GM20000 (cell line): ENCODE data around the gene GSTP1.
"Not testable (repeated sequence)": the region's sequence is repeated elsewhere in the genome, so short reads cannot be mapped to it uniquely, and the experiment has no call there.

Experiments used
- DNase-seq: peaks from one replicate; pipeline ENCODE4 v3.0.0; 2012; ENCODE audit warnings: low spot score
- CTCF ChIP-seq: IDR thresholded peaks from 2 replicates; pipeline ENCODE4 v1.5.1; 2012; ENCODE audit warnings: mild to moderate bottlenecking, control low read depth; ENCODE audit errors: extremely low read depth, missing control alignments

The GSTP1 gene

GRCh38 chr11:67584205-67584880 is 731 bp downstream of the GSTP1 start:
- peak; percentile 51 for DNase-seq
- no peak for TF ChIP-seq CTCF

- TF ChIP-seq CTCF, result no peak
- DNase-seq, result no peak
Measured at GRCh38 chr11:67584881-67585873, 1.6 kb downstream of the GSTP1 start.

GRCh38 chr11:67585911-67586310 is 2.3 kb downstream of the GSTP1 start:
- TF ChIP-seq CTCF, result no peak
- no peak for DNase-seq

GRCh38 chr11:67586568-67587250 is 3.1 kb downstream of the GSTP1 start:
- DNase-seq, result no peak

GRCh38 chr11:67588136-67588503 is 4.5 kb downstream of the GSTP1 start:
- no peak for DNase-seq
- TF ChIP-seq CTCF, result no peak

More at GRCh38 chr11:67586568-67587250, 3.1 kb downstream of the GSTP1 start:
- TF ChIP-seq CTCF, result no peak

GRCh38 chr11:67588899-67589415 is 5.3 kb downstream of the GSTP1 start:
- not testable (repeated sequence) for DNase-seq

- DNase-seq, result no peak
- TF ChIP-seq CTCF, result no peak
Measured at GRCh38 chr11:67592880-67593564, 9.4 kb downstream of the GSTP1 start.
